Measurements from ENCODE around the gene MRPS34. TPM values are rescaled to one million over a fixed set of nuclear protein-coding genes. Genes with fewer than 3 reads are reported as not detected.

Gene MRPS34
- total RNA-seq, 1 donor from 2014 or later = 74.0 TPM

GRCh38 chr16:1792836-1793577 lies 20.1 kb upstream of the MRPS34 start:
- no peaks in the 10 kb centered on the region for H3K4me1 Mint-ChIP-seq (ENCODE audit: low read depth, unreplicated experiment)
- DNase-seq (ENCODE audit: low read depth) (no peak), FAIRE-seq (no peak)
- Histone ChIP-seq H3K79me2 (ENCODE audit: insufficient read depth, low read length) (peaks cover 2% of the 10 kb centered on the region), H3K36me3 (ENCODE audit: insufficient read depth, low read length) (no peaks in the 10 kb centered on the region), H3K4me3 (ENCODE audit: insufficient read depth, low read depth, low read length) (no peak overlapping the region), H3K27ac (ENCODE audit: low read depth, low read length) (no peak overlapping the region), H3K4me2 (ENCODE audit: low read length) (no peak overlapping the region), H3K9ac (ENCODE audit: low read length) (no peak overlapping the region), H3K27me3 (ENCODE audit: insufficient read depth, low read length) (no peaks in the 10 kb centered on the region), H3K4me1 (ENCODE audit: insufficient read depth, low read length) (no peaks in the 10 kb centered on the region), H2AFZ (ENCODE audit: low read depth, low read length) (no peak overlapping the region), H4K20me1 (ENCODE audit: insufficient read depth, low read length) (no peaks in the 10 kb centered on the region), H3K9me3 (ENCODE audit: insufficient read depth, low read depth, low read length) (peaks cover 2% of the 10 kb centered on the region)
- H3K9me3 Mint-ChIP-seq (ENCODE audit: unreplicated experiment) = peaks cover 8% of the 10 kb centered on the region
- TF ChIP-seq EZH2 (IDR thresholded peaks at IDR 0.05; ENCODE audit: insufficient read depth, low read length) = no peak
- TF ChIP-seq CTCF (IDR thresholded peaks at IDR 0.05; ENCODE audit: insufficient read depth, low read depth, low read length) = no peak
- peaks cover 7% of the 10 kb centered on the region for H3K36me3 Mint-ChIP-seq (ENCODE audit: low read depth, unreplicated experiment)
- no peak overlapping the region for H3K27ac Mint-ChIP-seq (ENCODE audit: unreplicated experiment)
- H3K4me3 Mint-ChIP-seq (ENCODE audit: unreplicated experiment) = no peak overlapping the region
- no peaks in the 10 kb centered on the region for H3K27me3 Mint-ChIP-seq (ENCODE audit: low read depth, unreplicated experiment)

- peaks cover 2% of the 10 kb centered on the region for H3K9me3 Mint-ChIP-seq (ENCODE audit: unreplicated experiment)
- Histone ChIP-seq H3K36me3 (ENCODE audit: insufficient read depth, low read length) (no peaks in the 10 kb centered on the region), H3K4me2 (ENCODE audit: low read length) (no peak overlapping the region), H4K20me1 (ENCODE audit: insufficient read depth, low read length) (peaks cover 6% of the 10 kb centered on the region), H2AFZ (ENCODE audit: low read depth, low read length) (no peak overlapping the region), H3K27ac (ENCODE audit: low read depth, low read length) (no peak overlapping the region), H3K79me2 (ENCODE audit: insufficient read depth, low read length) (peaks cover 11% of the 10 kb centered on the region), H3K4me1 (ENCODE audit: insufficient read depth, low read length) (no peaks in the 10 kb centered on the region), H3K27me3 (ENCODE audit: insufficient read depth, low read length) (no peaks in the 10 kb centered on the region), H3K9me3 (ENCODE audit: insufficient read depth, low read depth, low read length) (no peaks in the 10 kb centered on the region), H3K4me3 (ENCODE audit: insufficient read depth, low read depth, low read length) (no peak overlapping the region), H3K9ac (ENCODE audit: low read length) (no peak overlapping the region)
- H3K27ac Mint-ChIP-seq (ENCODE audit: unreplicated experiment) = no peak overlapping the region
- peaks cover 5% of the 10 kb centered on the region for H3K36me3 Mint-ChIP-seq (ENCODE audit: low read depth, unreplicated experiment)
- no peak overlapping the region for H3K4me3 Mint-ChIP-seq (ENCODE audit: unreplicated experiment)
- TF ChIP-seq CTCF (IDR thresholded peaks at IDR 0.05; ENCODE audit: insufficient read depth, low read depth, low read length) (no peak), EZH2 (IDR thresholded peaks at IDR 0.05; ENCODE audit: insufficient read depth, low read length) (no peak)
- DNase-seq (ENCODE audit: low read depth) (no peak), FAIRE-seq (no peak)
- no peaks in the 10 kb centered on the region for H3K4me1 Mint-ChIP-seq (ENCODE audit: low read depth, unreplicated experiment)
- H3K27me3 Mint-ChIP-seq (ENCODE audit: low read depth, unreplicated experiment) = no peaks in the 10 kb centered on the region
Observed at GRCh38 chr16:1791943-1792812, 19.2 kb upstream of the MRPS34 start.

Measured in astrocyte (in vitro differentiated cells and primary cell).